HG02943 (cell line): ENCODE measurements around the gene GPR34.
"Not testable (repeated sequence)": the region's sequence is repeated elsewhere in the genome, so short reads cannot be mapped to it uniquely, and the experiment has no call there.

Source experiments
- ATAC-seq: cut with Tn5 transposase; IDR thresholded peaks from one replicate; pipeline ENCODE4 v1.9.1; 2021; ENCODE audit warnings: mild to moderate bottlenecking, low read depth, moderate library complexity; ENCODE audit not compliant: unreplicated experiment

The GPR34 gene

GRCh38 chrX:41692162-41692749 lies 3.5 kb downstream of the GPR34 start:
- ATAC-seq = no peak

GRCh38 chrX:41693024-41693423 lies 4.3 kb downstream of the GPR34 start:
- no peak for ATAC-seq

- ATAC-seq = no peak
These were observed 6.7 kb downstream of the GPR34 start for GRCh38 chrX:41695426-41695825.

GRCh38 chrX:41703574-41704029 lies 14.8 kb downstream of the GPR34 start:
- no peak for ATAC-seq

- no peak for ATAC-seq
These were observed 16.3 kb downstream of the GPR34 start for GRCh38 chrX:41705042-41705441.

GRCh38 chrX:41705680-41706374 lies 17.1 kb downstream of the GPR34 start:
- ATAC-seq = no peak

- ATAC-seq = no peak
These were observed 18.4 kb downstream of the GPR34 start for GRCh38 chrX:41707218-41707617.

GRCh38 chrX:41708486-41708885 lies 19.7 kb downstream of the GPR34 start:
- no peak for ATAC-seq

GRCh38 chrX:41711021-41711667 lies 22.4 kb downstream of the GPR34 start:
- no peak for ATAC-seq

- ATAC-seq = no peak
These were observed 27.4 kb downstream of the GPR34 start for GRCh38 chrX:41716222-41716621.

- ATAC-seq = no peak
These were observed 28.1 kb downstream of the GPR34 start for GRCh38 chrX:41716767-41717473.

- ATAC-seq = no peak
These were observed 29.9 kb downstream of the GPR34 start for GRCh38 chrX:41718481-41719235.

- ATAC-seq = not testable (repeated sequence)
These were observed 30.8 kb downstream of the GPR34 start for GRCh38 chrX:41719610-41720009.

- peak; percentile 77 for ATAC-seq
These were observed 31.5 kb downstream of the GPR34 start for GRCh38 chrX:41720125-41720779.

GRCh38 chrX:41721590-41721989 lies 32.8 kb downstream of the GPR34 start:
- ATAC-seq = no peak

- ATAC-seq = no peak
These were observed 33.4 kb downstream of the GPR34 start for GRCh38 chrX:41722214-41722613.

GRCh38 chrX:41722816-41723618 lies 34.2 kb downstream of the GPR34 start:
- no peak for ATAC-seq

- ATAC-seq = no peak
These were observed 35.1 kb downstream of the GPR34 start, which contains the start of gene GPR82 for GRCh38 chrX:41723826-41724225. Gene GPR82 (plus strand): TSS chrX:41724181. CDS start chrX:41727027, 2,846 bp downstream.

GRCh38 chrX:41728125-41728524 lies 39.4 kb downstream of the GPR34 start:
- ATAC-seq = no peak
